Measurements from ENCODE around the gene OBSCN.

DNA sequence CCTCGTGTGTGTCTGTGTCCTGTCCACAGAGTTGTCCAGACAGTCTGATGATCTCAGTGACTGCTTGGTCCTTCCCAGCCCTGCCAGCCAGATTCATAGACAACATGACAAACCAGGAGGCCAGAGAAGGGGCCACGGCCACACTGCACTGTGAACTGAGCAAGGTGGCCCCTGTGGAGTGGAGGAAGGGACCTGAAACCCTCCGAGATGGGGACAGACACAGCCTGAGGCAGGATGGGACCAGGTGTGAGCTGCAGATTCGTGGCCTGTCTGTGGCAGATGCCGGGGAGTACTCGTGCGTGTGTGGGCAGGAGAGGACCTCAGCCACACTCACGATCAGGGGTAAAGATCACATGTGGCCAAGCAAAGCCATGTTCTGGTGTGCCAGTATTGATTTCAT is 96.4 kb downstream of the OBSCN start:
- TF ChIP-seq, protein P1, sequence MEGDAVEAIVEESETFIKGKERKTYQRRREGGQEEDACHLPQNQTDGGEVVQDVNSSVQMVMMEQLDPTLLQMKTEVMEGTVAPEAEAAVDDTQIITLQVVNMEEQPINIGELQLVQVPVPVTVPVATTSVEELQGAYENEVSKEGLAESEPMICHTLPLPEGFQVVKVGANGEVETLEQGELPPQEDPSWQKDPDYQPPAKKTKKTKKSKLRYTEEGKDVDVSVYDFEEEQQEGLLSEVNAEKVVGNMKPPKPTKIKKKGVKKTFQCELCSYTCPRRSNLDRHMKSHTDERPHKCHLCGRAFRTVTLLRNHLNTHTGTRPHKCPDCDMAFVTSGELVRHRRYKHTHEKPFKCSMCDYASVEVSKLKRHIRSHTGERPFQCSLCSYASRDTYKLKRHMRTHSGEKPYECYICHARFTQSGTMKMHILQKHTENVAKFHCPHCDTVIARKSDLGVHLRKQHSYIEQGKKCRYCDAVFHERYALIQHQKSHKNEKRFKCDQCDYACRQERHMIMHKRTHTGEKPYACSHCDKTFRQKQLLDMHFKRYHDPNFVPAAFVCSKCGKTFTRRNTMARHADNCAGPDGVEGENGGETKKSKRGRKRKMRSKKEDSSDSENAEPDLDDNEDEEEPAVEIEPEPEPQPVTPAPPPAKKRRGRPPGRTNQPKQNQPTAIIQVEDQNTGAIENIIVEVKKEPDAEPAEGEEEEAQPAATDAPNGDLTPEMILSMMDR (conservative IDR thresholded peaks at IDR 0.05; ENCODE audit: low read depth, low read length): no peak
- TF ChIP-seq EZH2 (IDR thresholded peaks at IDR 0.05; ENCODE audit: low read length, unreplicated experiment) (no peak), EZH2phosphoT487 (IDR thresholded peaks at IDR 0.05; ENCODE audit: borderline replicate concordance, low read length) (no peak)

Data from PC-3 (cell line).